Measurements from ENCODE around the gene CSNK2A2. TPM values are rescaled to one million over a fixed set of nuclear protein-coding genes. Genes with fewer than 3 reads are reported as not detected.

The CSNK2A2 gene
- polyA plus RNA-seq, 1 donor from 2014 or later: 36.7 TPM

GRCh38 chr16:58148526-58148925, 49.4 kb downstream of the CSNK2A2 start:
- Histone ChIP-seq H4K20me1 (ENCODE audit: insufficient read depth) (no peaks in the 10 kb centered on the region), H3F3A (ENCODE audit: insufficient read depth, low read length, poor library complexity, severe bottlenecking) (no peaks in the 10 kb centered on the region), H2AFZ (ENCODE audit: low read depth, low read length) (no peak overlapping the region), H3K27ac (ENCODE audit: low read length) (no peak overlapping the region), H3K4me2 (ENCODE audit: low read length) (no peak overlapping the region), H3K9ac (ENCODE audit: low read length) (no peak overlapping the region), H3K27me3 (ENCODE audit: insufficient read depth, low read depth, low read length) (no peaks in the 10 kb centered on the region), H3K9me3 (ENCODE audit: low read length) (no peaks in the 10 kb centered on the region), H3K79me2 (replicated peaks; ENCODE audit: insufficient read depth, low read length) (no peaks in the 10 kb centered on the region), H3K9me2 (ENCODE audit: insufficient read depth, low read length) (no peaks in the 10 kb centered on the region), H3K4me3 (ENCODE audit: low read length) (no peak overlapping the region), H3K36me3 (ENCODE audit: insufficient read depth, low read length) (no peaks in the 10 kb centered on the region)
- TF ChIP-seq RAD21 (conservative IDR thresholded peaks at IDR 0.05): no peak
- TF ChIP-seq SMC3 (conservative IDR thresholded peaks at IDR 0.05; ENCODE audit: poor library complexity): no peak
- no peak for TF ChIP-seq TAF1 (IDR thresholded peaks at IDR 0.05; ENCODE audit: low read depth)
- TF ChIP-seq MXI1 (conservative IDR thresholded peaks at IDR 0.05; ENCODE audit: poor library complexity, severe bottlenecking): no peak
- TF ChIP-seq CTCF (IDR thresholded peaks at IDR 0.05; ENCODE audit: poor library complexity, severe bottlenecking): no peak
- TF ChIP-seq, protein P1, sequence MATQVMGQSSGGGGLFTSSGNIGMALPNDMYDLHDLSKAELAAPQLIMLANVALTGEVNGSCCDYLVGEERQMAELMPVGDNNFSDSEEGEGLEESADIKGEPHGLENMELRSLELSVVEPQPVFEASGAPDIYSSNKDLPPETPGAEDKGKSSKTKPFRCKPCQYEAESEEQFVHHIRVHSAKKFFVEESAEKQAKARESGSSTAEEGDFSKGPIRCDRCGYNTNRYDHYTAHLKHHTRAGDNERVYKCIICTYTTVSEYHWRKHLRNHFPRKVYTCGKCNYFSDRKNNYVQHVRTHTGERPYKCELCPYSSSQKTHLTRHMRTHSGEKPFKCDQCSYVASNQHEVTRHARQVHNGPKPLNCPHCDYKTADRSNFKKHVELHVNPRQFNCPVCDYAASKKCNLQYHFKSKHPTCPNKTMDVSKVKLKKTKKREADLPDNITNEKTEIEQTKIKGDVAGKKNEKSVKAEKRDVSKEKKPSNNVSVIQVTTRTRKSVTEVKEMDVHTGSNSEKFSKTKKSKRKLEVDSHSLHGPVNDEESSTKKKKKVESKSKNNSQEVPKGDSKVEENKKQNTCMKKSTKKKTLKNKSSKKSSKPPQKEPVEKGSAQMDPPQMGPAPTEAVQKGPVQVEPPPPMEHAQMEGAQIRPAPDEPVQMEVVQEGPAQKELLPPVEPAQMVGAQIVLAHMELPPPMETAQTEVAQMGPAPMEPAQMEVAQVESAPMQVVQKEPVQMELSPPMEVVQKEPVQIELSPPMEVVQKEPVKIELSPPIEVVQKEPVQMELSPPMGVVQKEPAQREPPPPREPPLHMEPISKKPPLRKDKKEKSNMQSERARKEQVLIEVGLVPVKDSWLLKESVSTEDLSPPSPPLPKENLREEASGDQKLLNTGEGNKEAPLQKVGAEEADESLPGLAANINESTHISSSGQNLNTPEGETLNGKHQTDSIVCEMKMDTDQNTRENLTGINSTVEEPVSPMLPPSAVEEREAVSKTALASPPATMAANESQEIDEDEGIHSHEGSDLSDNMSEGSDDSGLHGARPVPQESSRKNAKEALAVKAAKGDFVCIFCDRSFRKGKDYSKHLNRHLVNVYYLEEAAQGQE (IDR thresholded peaks at IDR 0.05; ENCODE audit: borderline replicate concordance): no peak
- no peak for TF ChIP-seq POLR2AphosphoS5 (IDR thresholded peaks at IDR 0.05)

- no peak overlapping the region for H2AFZ ChIP-seq (ENCODE audit: low read depth, low read length)
- no peaks in the 10 kb centered on the region for H4K20me1 ChIP-seq (ENCODE audit: insufficient read depth)
- no peaks in the 10 kb centered on the region for H3K9me3 ChIP-seq (ENCODE audit: low read length)
- TF ChIP-seq TAF1 (IDR thresholded peaks at IDR 0.05; ENCODE audit: low read depth) (no peak), MXI1 (conservative IDR thresholded peaks at IDR 0.05; ENCODE audit: poor library complexity, severe bottlenecking) (no peak)
- TF ChIP-seq, protein P1 (IDR thresholded peaks at IDR 0.05; ENCODE audit: borderline replicate concordance): no peak
- no peak overlapping the region for H3K9ac ChIP-seq (ENCODE audit: low read length)
- no peak overlapping the region for H3K27ac ChIP-seq (ENCODE audit: low read length)
- H3K9me2 ChIP-seq (ENCODE audit: insufficient read depth, low read length): no peaks in the 10 kb centered on the region
- H3K36me3 ChIP-seq (ENCODE audit: insufficient read depth, low read length): no peaks in the 10 kb centered on the region
- no peaks in the 10 kb centered on the region for H3K79me2 ChIP-seq (replicated peaks; ENCODE audit: insufficient read depth, low read length)
- H3K4me3 ChIP-seq (ENCODE audit: low read length): no peak overlapping the region
- no peak overlapping the region for H3K4me2 ChIP-seq (ENCODE audit: low read length)
- H3F3A ChIP-seq (ENCODE audit: insufficient read depth, low read length, poor library complexity, severe bottlenecking): no peaks in the 10 kb centered on the region
- no peaks in the 10 kb centered on the region for H3K27me3 ChIP-seq (ENCODE audit: insufficient read depth, low read depth, low read length)
These were observed 49.8 kb downstream of the CSNK2A2 start for GRCh38 chr16:58148099-58148498.

All from neural cell (in vitro differentiated cells).